ENCODE data around the gene FBXW4.

FBXW4 gene

DNA sequence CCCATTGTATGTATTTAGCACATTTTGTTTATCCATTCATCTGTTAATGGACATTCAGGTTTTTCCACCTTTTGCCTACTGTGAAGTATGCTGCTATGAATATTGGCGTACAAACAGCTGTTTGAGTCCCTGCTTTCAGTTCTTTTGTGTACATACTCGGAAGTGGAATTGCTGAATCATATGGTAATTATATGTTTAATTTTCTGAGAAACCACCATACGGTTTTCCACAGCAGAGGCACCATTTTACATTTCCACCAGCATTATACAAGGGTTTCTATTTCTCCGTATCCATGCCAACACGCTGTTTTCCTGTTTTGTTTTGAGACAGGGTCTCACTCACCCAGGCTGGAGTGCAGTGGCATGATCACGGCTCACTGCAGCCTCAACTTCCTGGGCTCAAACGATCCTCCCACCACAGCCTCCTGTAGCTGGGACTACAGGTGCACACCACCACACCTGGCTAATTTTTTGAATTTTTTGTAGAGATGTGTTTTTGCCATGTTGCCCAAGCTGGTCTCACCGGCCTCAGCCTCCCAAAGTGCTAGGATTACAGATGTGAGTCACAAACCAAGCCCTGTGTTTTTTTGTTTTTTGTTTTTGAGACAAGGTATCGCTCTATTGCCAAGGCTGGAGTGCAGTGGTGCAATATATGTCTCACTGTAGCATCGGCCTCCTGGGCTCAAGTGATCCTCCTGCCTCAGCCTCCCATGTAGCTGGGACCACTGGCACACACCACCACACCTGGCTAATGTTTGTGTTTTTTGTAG lies 22.1 kb upstream of the FBXW4 start:
- DNase-seq (ENCODE audit: low read depth): no peak
- H3K4me3 ChIP-seq (ENCODE audit: control insufficient read depth, low read depth, low read length): no peak overlapping the region
- TF ChIP-seq, protein P1, sequence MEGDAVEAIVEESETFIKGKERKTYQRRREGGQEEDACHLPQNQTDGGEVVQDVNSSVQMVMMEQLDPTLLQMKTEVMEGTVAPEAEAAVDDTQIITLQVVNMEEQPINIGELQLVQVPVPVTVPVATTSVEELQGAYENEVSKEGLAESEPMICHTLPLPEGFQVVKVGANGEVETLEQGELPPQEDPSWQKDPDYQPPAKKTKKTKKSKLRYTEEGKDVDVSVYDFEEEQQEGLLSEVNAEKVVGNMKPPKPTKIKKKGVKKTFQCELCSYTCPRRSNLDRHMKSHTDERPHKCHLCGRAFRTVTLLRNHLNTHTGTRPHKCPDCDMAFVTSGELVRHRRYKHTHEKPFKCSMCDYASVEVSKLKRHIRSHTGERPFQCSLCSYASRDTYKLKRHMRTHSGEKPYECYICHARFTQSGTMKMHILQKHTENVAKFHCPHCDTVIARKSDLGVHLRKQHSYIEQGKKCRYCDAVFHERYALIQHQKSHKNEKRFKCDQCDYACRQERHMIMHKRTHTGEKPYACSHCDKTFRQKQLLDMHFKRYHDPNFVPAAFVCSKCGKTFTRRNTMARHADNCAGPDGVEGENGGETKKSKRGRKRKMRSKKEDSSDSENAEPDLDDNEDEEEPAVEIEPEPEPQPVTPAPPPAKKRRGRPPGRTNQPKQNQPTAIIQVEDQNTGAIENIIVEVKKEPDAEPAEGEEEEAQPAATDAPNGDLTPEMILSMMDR (conservative IDR thresholded peaks at IDR 0.05; ENCODE audit: control insufficient read depth, insufficient read depth, low read depth, low read length): no peak

DNA sequence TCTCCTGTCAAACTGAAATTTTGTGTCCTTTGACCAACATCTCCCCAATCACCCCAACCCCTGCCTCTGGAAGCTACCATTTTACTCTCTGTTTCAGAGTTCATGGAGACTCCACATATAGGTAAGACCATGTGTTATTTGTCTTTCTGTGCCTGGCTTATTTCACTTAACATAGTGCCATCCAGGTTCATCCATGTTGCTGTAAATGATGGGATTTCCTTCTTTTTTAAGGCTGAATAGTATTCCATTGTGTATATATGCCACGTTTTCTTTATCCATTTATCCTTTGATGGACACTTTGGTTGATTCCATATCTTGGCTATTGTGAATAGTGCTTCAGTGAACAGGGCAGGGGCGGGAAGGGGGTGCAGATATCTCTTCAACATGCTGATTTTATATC lies 18.0 kb upstream of the FBXW4 start:
- TF ChIP-seq, protein P1 (conservative IDR thresholded peaks at IDR 0.05; ENCODE audit: control insufficient read depth, insufficient read depth, low read depth, low read length): no peak
- H3K4me3 ChIP-seq (ENCODE audit: control insufficient read depth, low read depth, low read length): no peak overlapping the region
- no peak for DNase-seq (ENCODE audit: low read depth)

DNA sequence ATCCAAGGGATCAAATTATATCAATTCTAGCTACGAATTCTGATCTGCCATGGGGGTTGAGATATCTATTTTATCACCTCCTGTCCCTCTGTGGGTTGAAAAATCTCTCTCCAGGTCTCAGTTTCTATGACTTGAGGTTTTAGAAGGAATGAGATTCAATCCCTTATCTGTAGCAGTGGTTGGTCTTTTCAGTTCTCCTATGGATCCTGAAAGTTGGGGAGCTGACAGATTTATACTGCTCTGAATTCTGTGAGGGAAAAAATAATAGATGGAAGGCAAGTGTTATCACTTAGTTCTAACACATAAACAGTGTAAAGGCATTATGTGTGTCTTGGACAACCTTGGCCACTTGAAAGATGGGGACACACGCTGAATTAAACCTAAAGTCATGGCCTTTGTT lies 15.8 kb upstream of the FBXW4 start:
- TF ChIP-seq, protein P1 (conservative IDR thresholded peaks at IDR 0.05; ENCODE audit: control insufficient read depth, insufficient read depth, low read depth, low read length): no peak
- no peak overlapping the region for H3K4me3 ChIP-seq (ENCODE audit: control insufficient read depth, low read depth, low read length)
- no peak for DNase-seq (ENCODE audit: low read depth)

DNA sequence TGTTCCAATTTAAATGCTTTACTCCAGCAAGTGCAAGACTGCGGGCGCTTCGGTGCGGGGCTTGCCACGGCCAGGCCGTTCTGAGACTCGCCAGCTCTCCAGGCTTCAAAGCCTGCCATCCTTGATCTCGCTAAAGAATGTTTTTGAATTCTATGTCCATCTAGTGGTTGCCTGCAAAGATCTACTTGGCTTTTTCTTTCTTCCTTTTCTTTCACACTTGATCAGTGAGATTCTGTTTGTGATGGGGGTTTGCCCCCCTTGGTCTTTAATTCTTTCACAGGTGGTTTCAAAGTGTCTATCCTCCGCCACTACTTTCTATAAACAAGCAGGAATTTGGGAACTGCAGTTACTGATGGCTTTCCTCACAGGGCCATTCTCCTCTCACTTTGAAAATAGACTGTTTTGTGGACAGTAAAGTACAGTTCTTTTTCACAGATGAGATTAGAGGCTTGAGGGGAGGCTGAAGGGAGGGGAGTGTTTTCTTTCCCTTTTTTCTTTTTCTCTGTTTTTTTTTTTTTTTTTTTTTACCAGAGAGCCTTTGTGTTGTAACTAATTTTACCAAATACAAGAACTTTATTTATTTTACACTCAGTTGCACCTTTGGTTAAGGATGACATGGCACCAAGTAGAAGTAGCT lies 15.2 kb upstream of the FBXW4 start:
- H3K4me3 ChIP-seq (ENCODE audit: control insufficient read depth, low read depth, low read length): no peak overlapping the region
- DNase-seq (ENCODE audit: low read depth): no peak
- TF ChIP-seq, protein P1 (conservative IDR thresholded peaks at IDR 0.05; ENCODE audit: control insufficient read depth, insufficient read depth, low read depth, low read length): no peak

DNA sequence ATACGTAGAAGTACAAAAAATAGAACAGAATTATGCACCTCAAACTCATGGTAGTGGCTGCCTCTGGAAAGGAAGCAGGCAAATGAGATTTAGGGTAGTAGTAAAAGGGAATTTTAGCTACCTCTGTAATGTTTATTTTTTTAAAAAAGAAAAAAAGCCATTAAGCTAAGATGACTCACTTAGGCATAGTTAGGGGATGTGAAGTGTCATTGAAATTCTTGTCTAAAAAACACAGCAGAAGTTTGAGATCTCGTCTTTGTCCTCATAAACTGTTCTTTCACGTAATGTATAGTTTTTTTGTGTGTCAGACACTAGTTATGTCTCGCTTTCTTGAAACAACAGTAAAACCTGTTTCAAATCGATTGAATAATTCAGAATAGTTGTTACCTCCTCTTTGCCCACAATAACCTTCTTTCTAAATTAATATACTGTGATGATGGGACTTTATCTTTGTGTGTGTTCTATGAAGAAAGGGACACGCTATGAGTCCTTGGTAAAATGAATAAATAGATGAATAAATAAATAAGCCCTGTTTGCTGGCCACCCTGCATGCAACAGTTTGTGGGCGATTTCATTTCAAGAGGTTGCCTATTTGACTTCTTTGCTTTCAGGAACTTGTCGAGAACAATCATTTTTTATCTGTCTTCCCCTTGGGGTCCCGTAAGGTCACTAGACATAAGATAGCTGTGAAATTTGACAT lies 14.5 kb upstream of the FBXW4 start:
- no peak overlapping the region for H3K4me3 ChIP-seq (ENCODE audit: control insufficient read depth, low read depth, low read length)
- TF ChIP-seq, protein P1 (conservative IDR thresholded peaks at IDR 0.05; ENCODE audit: control insufficient read depth, insufficient read depth, low read depth, low read length): no peak
- DNase-seq (ENCODE audit: low read depth): peak; percentile 7

DNA sequence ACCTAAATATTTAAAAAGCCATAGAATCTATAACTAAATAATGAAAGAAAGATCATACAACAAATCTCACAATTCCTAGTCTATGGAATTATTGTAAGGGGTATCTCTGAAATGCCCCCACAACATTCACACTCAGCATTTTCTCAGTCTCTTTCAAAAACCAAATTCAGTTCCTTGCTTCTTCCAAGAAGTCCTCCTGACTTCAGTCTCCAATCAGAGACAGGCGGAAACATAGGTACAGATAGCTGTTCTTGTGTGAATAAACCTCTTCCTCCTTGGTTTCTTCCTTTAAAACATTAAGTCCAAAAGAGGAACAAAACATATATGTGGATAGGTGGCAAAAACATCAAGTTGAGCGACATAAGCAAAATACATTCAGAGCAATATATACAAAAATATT lies 13.9 kb upstream of the FBXW4 start:
- DNase-seq (ENCODE audit: low read depth): no peak
- H3K4me3 ChIP-seq (ENCODE audit: control insufficient read depth, low read depth, low read length): no peak overlapping the region
- TF ChIP-seq, protein P1 (conservative IDR thresholded peaks at IDR 0.05; ENCODE audit: control insufficient read depth, insufficient read depth, low read depth, low read length): no peak

All from fibroblast of mammary gland (primary cell).